Measurements from ENCODE around the gene HOXD11.
A peak's percentile ranks its signal among the peaks of the same experiment; 100 is the strongest.

Gene HOXD11

GRCh38 chr2:176075481-176075880, 31.6 kb upstream of the HOXD11 start:
- Histone ChIP-seq H3K27me3 (ENCODE audit: insufficient read depth, low read length) (peaks cover 99% of the 10 kb centered on the region), H3K4me1 (ENCODE audit: insufficient read depth, low read length) (no peaks in the 10 kb centered on the region), H3K9ac (ENCODE audit: low read depth, low read length) (no peak overlapping the region), H3K27ac (ENCODE audit: low read length) (no peak overlapping the region), H3K4me3 (ENCODE audit: low read length) (no peak overlapping the region), H3K9me3 (ENCODE audit: insufficient read depth, low read depth, low read length) (no peaks in the 10 kb centered on the region), H3K36me3 (ENCODE audit: insufficient read depth, low read depth, low read length) (no peaks in the 10 kb centered on the region)

GRCh38 chr2:176076063-176076462, 31.0 kb upstream of the HOXD11 start:
- peaks cover 2% of the 10 kb centered on the region; the same call in 1 of the 2 replicates for H3K9me3 ChIP-seq (ENCODE audit: insufficient read depth, low read depth, low read length)
- H3K9ac ChIP-seq (ENCODE audit: low read depth, low read length): no peak overlapping the region
- no peak overlapping the region for H3K27ac ChIP-seq (ENCODE audit: low read length)
- no peaks in the 10 kb centered on the region for H3K36me3 ChIP-seq (ENCODE audit: insufficient read depth, low read depth, low read length)
- no peaks in the 10 kb centered on the region for H3K4me1 ChIP-seq (ENCODE audit: insufficient read depth, low read length)
- H3K27me3 ChIP-seq (ENCODE audit: insufficient read depth, low read length): peaks cover 99% of the 10 kb centered on the region
- H3K4me3 ChIP-seq (ENCODE audit: low read length): no peak overlapping the region

GRCh38 chr2:176076796-176077195, 30.3 kb upstream of the HOXD11 start:
- Histone ChIP-seq H3K4me1 (ENCODE audit: insufficient read depth, low read length) (no peaks in the 10 kb centered on the region), H3K9me3 (ENCODE audit: insufficient read depth, low read depth, low read length) (peaks cover 6% of the 10 kb centered on the region; the same call in 1 of the 2 replicates), H3K36me3 (ENCODE audit: insufficient read depth, low read depth, low read length) (no peaks in the 10 kb centered on the region), H3K9ac (ENCODE audit: low read depth, low read length) (no peak overlapping the region), H3K27ac (ENCODE audit: low read length) (no peak overlapping the region), H3K27me3 (ENCODE audit: insufficient read depth, low read length) (peaks cover 99% of the 10 kb centered on the region), H3K4me3 (ENCODE audit: low read length) (no peak overlapping the region)

GRCh38 chr2:176078541-176079284, 28.4 kb upstream of the HOXD11 start:
- Histone ChIP-seq H3K4me3 (ENCODE audit: low read length) (peak overlapping the region; percentile 49), H3K27ac (ENCODE audit: low read length) (no peak overlapping the region), H3K9me3 (ENCODE audit: insufficient read depth, low read depth, low read length) (peaks cover 6% of the 10 kb centered on the region; the same call in 1 of the 2 replicates), H3K27me3 (ENCODE audit: insufficient read depth, low read length) (peaks cover 99% of the 10 kb centered on the region), H3K9ac (ENCODE audit: low read depth, low read length) (no peak overlapping the region), H3K4me1 (ENCODE audit: insufficient read depth, low read length) (no peaks in the 10 kb centered on the region), H3K36me3 (ENCODE audit: insufficient read depth, low read depth, low read length) (no peaks in the 10 kb centered on the region)

- Histone ChIP-seq H3K9me3 (ENCODE audit: insufficient read depth, low read depth, low read length) (peaks cover 10% of the 10 kb centered on the region; the same call in 1 of the 2 replicates), H3K4me1 (ENCODE audit: insufficient read depth, low read length) (no peaks in the 10 kb centered on the region), H3K27me3 (ENCODE audit: insufficient read depth, low read length) (peaks cover 99% of the 10 kb centered on the region), H3K4me3 (ENCODE audit: low read length) (peak overlapping the region; percentile 49), H3K9ac (ENCODE audit: low read depth, low read length) (no peak overlapping the region), H3K36me3 (ENCODE audit: insufficient read depth, low read depth, low read length) (no peaks in the 10 kb centered on the region), H3K27ac (ENCODE audit: low read length) (no peak overlapping the region)
Measured at GRCh38 chr2:176079285-176079830, 27.7 kb upstream of the HOXD11 start.

- Histone ChIP-seq H3K27me3 (ENCODE audit: insufficient read depth, low read length) (peaks cover 99% of the 10 kb centered on the region), H3K9ac (ENCODE audit: low read depth, low read length) (no peak overlapping the region), H3K27ac (ENCODE audit: low read length) (no peak overlapping the region), H3K4me3 (ENCODE audit: low read length) (peak overlapping the region; percentile 49), H3K9me3 (ENCODE audit: insufficient read depth, low read depth, low read length) (peaks cover 10% of the 10 kb centered on the region; the same call in 1 of the 2 replicates), H3K36me3 (ENCODE audit: insufficient read depth, low read depth, low read length) (no peaks in the 10 kb centered on the region), H3K4me1 (ENCODE audit: insufficient read depth, low read length) (no peaks in the 10 kb centered on the region)
Measured at GRCh38 chr2:176079831-176080539, 27.1 kb upstream of the HOXD11 start.

- H3K9me3 ChIP-seq (ENCODE audit: insufficient read depth, low read depth, low read length): peaks cover 10% of the 10 kb centered on the region; the same call in 1 of the 2 replicates
- H3K4me3 ChIP-seq (ENCODE audit: low read length): peak overlapping the region; percentile 38; the same call in 1 of the 2 replicates
- no peak overlapping the region for H3K27ac ChIP-seq (ENCODE audit: low read length)
- peaks cover 99% of the 10 kb centered on the region for H3K27me3 ChIP-seq (ENCODE audit: insufficient read depth, low read length)
- H3K36me3 ChIP-seq (ENCODE audit: insufficient read depth, low read depth, low read length): no peaks in the 10 kb centered on the region
- H3K9ac ChIP-seq (ENCODE audit: low read depth, low read length): no peak overlapping the region
- no peaks in the 10 kb centered on the region for H3K4me1 ChIP-seq (ENCODE audit: insufficient read depth, low read length)
Measured at GRCh38 chr2:176080540-176081375, 26.3 kb upstream of the HOXD11 start.

- H3K27me3 ChIP-seq (ENCODE audit: insufficient read depth, low read length): peaks cover 99% of the 10 kb centered on the region
- H3K4me3 ChIP-seq (ENCODE audit: low read length): no peak overlapping the region
- H3K36me3 ChIP-seq (ENCODE audit: insufficient read depth, low read depth, low read length): no peaks in the 10 kb centered on the region
Measured at GRCh38 chr2:176081376-176081836, 25.7 kb upstream of the HOXD11 start.

GRCh38 chr2:176081837-176082524, 25.1 kb upstream of the HOXD11 start:
- Histone ChIP-seq H3K27me3 (ENCODE audit: insufficient read depth, low read length) (peaks cover 99% of the 10 kb centered on the region), H3K9me3 (ENCODE audit: insufficient read depth, low read depth, low read length) (peaks cover 10% of the 10 kb centered on the region; the same call in 1 of the 2 replicates), H3K4me1 (ENCODE audit: insufficient read depth, low read length) (no peaks in the 10 kb centered on the region), H3K36me3 (ENCODE audit: insufficient read depth, low read depth, low read length) (no peaks in the 10 kb centered on the region), H3K9ac (ENCODE audit: low read depth, low read length) (no peak overlapping the region), H3K27ac (ENCODE audit: low read length) (no peak overlapping the region), H3K4me3 (ENCODE audit: low read length) (no peak overlapping the region)

More at GRCh38 chr2:176081376-176081836, 25.7 kb upstream of the HOXD11 start:
- H3K27ac ChIP-seq (ENCODE audit: low read length): no peak overlapping the region
- no peak overlapping the region for H3K9ac ChIP-seq (ENCODE audit: low read depth, low read length)
- no peaks in the 10 kb centered on the region for H3K4me1 ChIP-seq (ENCODE audit: insufficient read depth, low read length)
- H3K9me3 ChIP-seq (ENCODE audit: insufficient read depth, low read depth, low read length): peaks cover 10% of the 10 kb centered on the region; the same call in 1 of the 2 replicates

GRCh38 chr2:176082525-176082823, 24.6 kb upstream of the HOXD11 start:
- Histone ChIP-seq H3K36me3 (ENCODE audit: insufficient read depth, low read depth, low read length) (no peaks in the 10 kb centered on the region), H3K4me1 (ENCODE audit: insufficient read depth, low read length) (no peaks in the 10 kb centered on the region), H3K27ac (ENCODE audit: low read length) (no peak overlapping the region), H3K4me3 (ENCODE audit: low read length) (no peak overlapping the region), H3K9me3 (ENCODE audit: insufficient read depth, low read depth, low read length) (peaks cover 10% of the 10 kb centered on the region; the same call in 1 of the 2 replicates), H3K27me3 (ENCODE audit: insufficient read depth, low read length) (peaks cover 99% of the 10 kb centered on the region), H3K9ac (ENCODE audit: low read depth, low read length) (no peak overlapping the region)
